ENCODE results near the gene NLN. TPM values are rescaled to one million over a fixed set of nuclear protein-coding genes. Genes with fewer than 3 reads are reported as not detected.
A peak's percentile ranks its signal among the peaks of the same experiment; 100 is the strongest.

NLN gene
- total and polyA plus RNA-seq, 2 donors (not counting 1 experiment from before 2014, with no cell fraction given) = 29.2 to 33.7 TPM

DNA sequence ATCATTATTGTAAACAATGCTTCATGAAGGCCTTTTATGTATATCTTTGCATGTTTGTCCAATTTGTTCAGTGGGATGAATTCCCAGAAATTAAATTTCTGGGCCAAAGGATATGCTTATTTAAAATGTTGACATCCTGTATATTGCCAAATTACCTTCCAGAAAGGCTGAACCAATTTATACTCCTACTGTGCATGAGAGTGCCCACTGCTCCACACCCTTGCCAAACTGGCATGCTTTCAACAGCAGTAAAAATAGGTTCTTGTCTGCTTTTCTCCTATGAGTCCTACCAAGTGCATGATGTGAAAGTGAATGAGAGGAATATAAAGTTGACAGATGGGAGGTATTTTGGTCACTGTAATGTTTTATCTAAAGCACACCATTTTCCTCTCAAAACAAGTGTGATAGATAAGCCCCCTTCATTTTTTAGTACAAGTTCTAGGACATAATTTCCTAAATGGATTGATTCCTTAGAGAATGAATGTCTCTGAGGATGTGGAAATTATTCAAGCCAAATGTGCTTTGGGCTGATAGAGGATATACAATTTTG is 133.8 kb downstream of the NLN start:
- no peak for DNase-seq (ENCODE audit: low read depth in 2 of 2)
- Histone ChIP-seq H4K20me1 (ENCODE audit: control insufficient read depth, extremely low read depth, insufficient read depth, low read length) (no peaks in the 10 kb centered on the region), H3K9me3 (ENCODE audit: control insufficient read depth, insufficient read depth, low read depth, low read length) (no peaks in the 10 kb centered on the region), H3K79me2 (ENCODE audit: control insufficient read depth, insufficient read depth, low read length) (no peaks in the 10 kb centered on the region), H3K4me3 (replicated peaks in 1 of 4; ENCODE audit: control extremely low read depth in 1 of 4, insufficient read depth in 1 of 4, low read depth in 3 of 4, low read length in 4 of 4) (no peak overlapping the region), H2AFZ (ENCODE audit: low read length) (no peak overlapping the region), H3K36me3 (ENCODE audit: control insufficient read depth, insufficient read depth, low read length) (no peaks in the 10 kb centered on the region), H3K27ac (ENCODE audit: insufficient read depth, low read length) (no peak overlapping the region), H3K4me1 (ENCODE audit: control insufficient read depth, extremely low read depth, insufficient read depth, low read length) (peaks cover 6% of the 10 kb centered on the region), H3K27me3 (ENCODE audit: control insufficient read depth, insufficient read depth, low read length) (no peaks in the 10 kb centered on the region), H3K9ac (ENCODE audit: insufficient read depth, low read length) (no peak overlapping the region), H3K4me2 (ENCODE audit: extremely low read depth, insufficient read depth, low read length) (no peak overlapping the region)
- TF ChIP-seq, protein P1, sequence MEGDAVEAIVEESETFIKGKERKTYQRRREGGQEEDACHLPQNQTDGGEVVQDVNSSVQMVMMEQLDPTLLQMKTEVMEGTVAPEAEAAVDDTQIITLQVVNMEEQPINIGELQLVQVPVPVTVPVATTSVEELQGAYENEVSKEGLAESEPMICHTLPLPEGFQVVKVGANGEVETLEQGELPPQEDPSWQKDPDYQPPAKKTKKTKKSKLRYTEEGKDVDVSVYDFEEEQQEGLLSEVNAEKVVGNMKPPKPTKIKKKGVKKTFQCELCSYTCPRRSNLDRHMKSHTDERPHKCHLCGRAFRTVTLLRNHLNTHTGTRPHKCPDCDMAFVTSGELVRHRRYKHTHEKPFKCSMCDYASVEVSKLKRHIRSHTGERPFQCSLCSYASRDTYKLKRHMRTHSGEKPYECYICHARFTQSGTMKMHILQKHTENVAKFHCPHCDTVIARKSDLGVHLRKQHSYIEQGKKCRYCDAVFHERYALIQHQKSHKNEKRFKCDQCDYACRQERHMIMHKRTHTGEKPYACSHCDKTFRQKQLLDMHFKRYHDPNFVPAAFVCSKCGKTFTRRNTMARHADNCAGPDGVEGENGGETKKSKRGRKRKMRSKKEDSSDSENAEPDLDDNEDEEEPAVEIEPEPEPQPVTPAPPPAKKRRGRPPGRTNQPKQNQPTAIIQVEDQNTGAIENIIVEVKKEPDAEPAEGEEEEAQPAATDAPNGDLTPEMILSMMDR (conservative IDR thresholded peaks at IDR 0.05 in 1 of 2, IDR thresholded peaks at IDR 0.05 in 1 of 2; ENCODE audit: low read depth in 1 of 2, low read length in 2 of 2) = no peak
- no peak for TF ChIP-seq EZH2 (IDR thresholded peaks at IDR 0.05; ENCODE audit: low read length, missing control alignments)

DNA sequence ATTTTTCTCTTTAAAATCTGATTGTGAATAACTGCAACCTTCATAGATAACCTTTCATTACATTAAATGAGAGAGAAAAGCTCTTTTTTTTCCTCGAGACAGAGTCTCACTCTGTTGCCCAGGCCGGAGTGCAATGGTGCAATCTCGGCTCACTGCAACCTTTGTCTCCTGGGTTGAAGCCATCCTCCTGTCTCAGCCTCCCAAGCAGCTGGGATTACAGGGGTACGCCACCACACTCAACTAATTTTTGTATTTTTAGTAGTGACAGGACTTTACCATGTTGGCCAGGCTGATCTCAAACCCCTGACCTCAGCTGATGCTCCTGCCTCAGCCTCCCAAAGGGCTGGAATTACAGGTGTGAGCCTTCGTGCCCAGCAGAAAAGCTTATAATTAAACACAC is 134.5 kb downstream of the NLN start:
- Histone ChIP-seq H3K4me1 (ENCODE audit: control insufficient read depth, extremely low read depth, insufficient read depth, low read length) (peaks cover 7% of the 10 kb centered on the region), H3K4me2 (ENCODE audit: extremely low read depth, insufficient read depth, low read length) (no peak overlapping the region), H3K27me3 (ENCODE audit: control insufficient read depth, insufficient read depth, low read length) (no peaks in the 10 kb centered on the region), H3K9ac (ENCODE audit: insufficient read depth, low read length) (no peak overlapping the region), H3K36me3 (ENCODE audit: control insufficient read depth, insufficient read depth, low read length) (no peaks in the 10 kb centered on the region), H4K20me1 (ENCODE audit: control insufficient read depth, extremely low read depth, insufficient read depth, low read length) (no peaks in the 10 kb centered on the region), H3K9me3 (ENCODE audit: control insufficient read depth, insufficient read depth, low read depth, low read length) (no peaks in the 10 kb centered on the region), H2AFZ (ENCODE audit: low read length) (no peak overlapping the region), H3K4me3 (replicated peaks in 1 of 4; ENCODE audit: control extremely low read depth in 1 of 4, insufficient read depth in 1 of 4, low read depth in 3 of 4, low read length in 4 of 4) (no peak overlapping the region), H3K27ac (ENCODE audit: insufficient read depth, low read length) (no peak overlapping the region), H3K79me2 (ENCODE audit: control insufficient read depth, insufficient read depth, low read length) (no peaks in the 10 kb centered on the region)
- TF ChIP-seq, protein P1 (conservative IDR thresholded peaks at IDR 0.05 in 1 of 2, IDR thresholded peaks at IDR 0.05 in 1 of 2; ENCODE audit: low read depth in 1 of 2, low read length in 2 of 2) = no peak
- TF ChIP-seq EZH2 (IDR thresholded peaks at IDR 0.05; ENCODE audit: low read length, missing control alignments) = no peak
- DNase-seq (ENCODE audit: low read depth in 2 of 2) = no peak

DNA sequence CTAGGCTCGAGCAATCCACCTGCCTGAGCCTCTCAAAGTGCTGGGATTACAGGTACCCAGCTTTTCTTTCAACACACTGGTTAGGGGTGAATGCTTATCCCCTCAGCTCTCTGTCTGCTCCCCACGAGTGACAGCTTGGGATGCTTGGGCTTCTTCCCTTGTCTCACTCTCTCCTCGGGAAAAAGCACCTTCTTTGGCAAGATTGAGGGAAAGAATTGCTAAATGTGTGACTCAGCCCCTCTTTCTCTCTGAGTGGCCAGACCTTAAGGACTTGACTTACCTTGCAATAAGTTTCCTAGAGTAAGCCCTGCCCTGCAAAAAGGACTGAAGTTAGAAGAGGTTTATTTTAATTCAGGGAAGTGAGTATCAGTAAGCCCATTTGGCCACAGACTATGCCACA is 136.3 kb downstream of the NLN start:
- H3K36me3 ChIP-seq (ENCODE audit: control insufficient read depth, insufficient read depth, low read length) = no peaks in the 10 kb centered on the region
- TF ChIP-seq, protein P1 (conservative IDR thresholded peaks at IDR 0.05 in 1 of 2, IDR thresholded peaks at IDR 0.05 in 1 of 2; ENCODE audit: low read depth in 1 of 2, low read length in 2 of 2) = no peak
- TF ChIP-seq EZH2 (IDR thresholded peaks at IDR 0.05; ENCODE audit: low read length, missing control alignments) = no peak
- DNase-seq (ENCODE audit: low read depth in 2 of 2) = peak in 1 of 2 donors; percentile 56

More for the DNA sequence above, 136.3 kb downstream of the NLN start:
- H2AFZ ChIP-seq (ENCODE audit: low read length) = no peak overlapping the region
- H3K27me3 ChIP-seq (ENCODE audit: control insufficient read depth, insufficient read depth, low read length) = no peaks in the 10 kb centered on the region
- no peaks in the 10 kb centered on the region for H4K20me1 ChIP-seq (ENCODE audit: control insufficient read depth, extremely low read depth, insufficient read depth, low read length)
- H3K4me1 ChIP-seq (ENCODE audit: control insufficient read depth, extremely low read depth, insufficient read depth, low read length) = peaks cover 7% of the 10 kb centered on the region
- H3K9me3 ChIP-seq (ENCODE audit: control insufficient read depth, insufficient read depth, low read depth, low read length) = no peaks in the 10 kb centered on the region
- H3K9ac ChIP-seq (ENCODE audit: insufficient read depth, low read length) = no peak overlapping the region
- H3K27ac ChIP-seq (ENCODE audit: insufficient read depth, low read length) = no peak overlapping the region
- no peak overlapping the region for H3K4me2 ChIP-seq (ENCODE audit: extremely low read depth, insufficient read depth, low read length)
- H3K79me2 ChIP-seq (ENCODE audit: control insufficient read depth, insufficient read depth, low read length) = no peaks in the 10 kb centered on the region
- H3K4me3 ChIP-seq (replicated peaks in 1 of 4; ENCODE audit: control extremely low read depth in 1 of 4, insufficient read depth in 1 of 4, low read depth in 3 of 4, low read length in 4 of 4) = no peak overlapping the region

All from fibroblast of lung (primary cell).